ENCODE results near the gene TLE1.
"Not testable (repeated sequence)": the region's sequence is repeated elsewhere in the genome, so short reads cannot be mapped to it uniquely, and the experiment has no call there.

The TLE1 gene

DNA sequence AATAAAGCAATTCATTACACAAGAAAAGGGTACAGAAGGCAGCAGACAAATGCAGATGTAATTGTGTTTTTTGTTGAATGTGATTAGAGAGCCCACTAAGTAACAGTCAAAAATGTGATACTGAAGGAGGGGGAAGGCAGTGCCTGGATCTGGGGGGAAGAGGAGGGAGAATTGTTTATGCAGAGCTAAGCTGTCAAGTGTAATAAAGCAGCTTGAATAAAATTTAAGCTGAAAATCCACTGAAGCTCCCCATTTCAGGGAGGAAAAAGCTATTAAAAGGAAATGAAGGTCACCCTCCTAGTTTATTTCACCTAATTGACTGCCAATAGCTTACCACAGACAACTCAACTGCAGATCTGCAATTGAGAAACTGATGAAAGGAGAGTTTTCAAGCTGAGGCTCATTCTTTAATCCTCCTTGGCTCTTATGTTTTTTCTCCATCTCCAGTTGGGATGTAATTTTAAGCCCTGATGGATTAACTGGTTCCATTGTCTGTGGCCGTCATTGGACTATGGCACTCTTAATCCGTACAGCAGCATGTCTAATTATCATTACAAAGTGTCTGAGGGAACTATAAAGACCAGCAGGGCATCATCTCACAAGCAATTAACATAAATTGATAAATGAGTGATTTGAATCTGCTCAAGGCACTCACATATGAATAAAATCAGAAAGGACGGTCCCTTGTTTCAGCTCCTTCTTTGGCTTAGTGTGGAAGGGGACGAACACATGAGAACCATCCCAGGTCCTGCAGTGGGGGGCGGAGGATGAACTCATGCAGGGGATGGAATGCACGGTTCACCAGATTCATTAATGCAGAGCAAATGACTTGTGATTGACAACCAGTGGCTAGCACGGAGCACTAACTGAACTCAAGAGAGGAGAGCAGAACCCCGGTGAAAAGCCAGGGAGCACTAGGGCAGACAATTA, 38.5 kb downstream of the TLE1 start:
- H3K27ac ChIP-seq: no peak overlapping the region
- TF ChIP-seq, protein P1, sequence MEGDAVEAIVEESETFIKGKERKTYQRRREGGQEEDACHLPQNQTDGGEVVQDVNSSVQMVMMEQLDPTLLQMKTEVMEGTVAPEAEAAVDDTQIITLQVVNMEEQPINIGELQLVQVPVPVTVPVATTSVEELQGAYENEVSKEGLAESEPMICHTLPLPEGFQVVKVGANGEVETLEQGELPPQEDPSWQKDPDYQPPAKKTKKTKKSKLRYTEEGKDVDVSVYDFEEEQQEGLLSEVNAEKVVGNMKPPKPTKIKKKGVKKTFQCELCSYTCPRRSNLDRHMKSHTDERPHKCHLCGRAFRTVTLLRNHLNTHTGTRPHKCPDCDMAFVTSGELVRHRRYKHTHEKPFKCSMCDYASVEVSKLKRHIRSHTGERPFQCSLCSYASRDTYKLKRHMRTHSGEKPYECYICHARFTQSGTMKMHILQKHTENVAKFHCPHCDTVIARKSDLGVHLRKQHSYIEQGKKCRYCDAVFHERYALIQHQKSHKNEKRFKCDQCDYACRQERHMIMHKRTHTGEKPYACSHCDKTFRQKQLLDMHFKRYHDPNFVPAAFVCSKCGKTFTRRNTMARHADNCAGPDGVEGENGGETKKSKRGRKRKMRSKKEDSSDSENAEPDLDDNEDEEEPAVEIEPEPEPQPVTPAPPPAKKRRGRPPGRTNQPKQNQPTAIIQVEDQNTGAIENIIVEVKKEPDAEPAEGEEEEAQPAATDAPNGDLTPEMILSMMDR (conservative IDR thresholded peaks at IDR 0.05): no peak
- no peak for TF ChIP-seq ZFX (IDR thresholded peaks at IDR 0.05)

DNA sequence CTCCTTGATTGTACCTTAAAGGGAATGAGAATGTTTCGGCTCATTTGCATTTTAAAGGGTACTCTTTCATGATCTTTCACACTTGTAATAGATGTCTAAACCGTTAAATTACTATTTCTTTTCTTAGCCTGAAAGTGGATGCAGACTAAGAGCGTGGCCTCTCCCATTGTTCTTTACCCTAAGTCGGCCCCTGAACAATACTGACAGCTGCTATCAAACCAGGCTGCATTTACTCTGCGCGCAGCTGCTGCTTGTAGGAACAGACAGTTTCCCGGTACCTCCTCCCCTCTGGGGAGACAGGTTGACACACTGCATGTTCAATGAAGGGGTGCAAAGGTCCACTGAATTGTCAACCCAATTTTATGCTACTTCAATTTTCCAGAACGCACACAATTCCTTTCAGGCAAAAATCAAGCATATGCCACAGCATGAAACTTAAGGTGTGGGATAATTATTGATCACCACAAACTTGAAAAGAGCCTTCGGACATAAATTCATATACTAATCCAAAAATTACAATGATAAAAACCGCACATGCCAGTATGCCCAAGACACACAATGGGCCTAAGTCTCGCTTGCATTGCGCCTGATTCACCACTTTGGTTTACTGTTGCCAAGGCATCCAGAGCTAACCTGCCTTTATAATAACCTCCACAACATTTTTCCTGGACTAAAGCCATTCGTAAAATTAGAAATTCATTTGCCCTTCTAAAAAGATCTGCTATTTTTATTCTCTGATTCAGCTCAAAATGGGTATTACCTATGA, 39.7 kb downstream of the TLE1 start:
- no peak overlapping the region for H3K27ac ChIP-seq
- no peak for TF ChIP-seq ZFX (IDR thresholded peaks at IDR 0.05)
- TF ChIP-seq, protein P1 (conservative IDR thresholded peaks at IDR 0.05): no peak

DNA sequence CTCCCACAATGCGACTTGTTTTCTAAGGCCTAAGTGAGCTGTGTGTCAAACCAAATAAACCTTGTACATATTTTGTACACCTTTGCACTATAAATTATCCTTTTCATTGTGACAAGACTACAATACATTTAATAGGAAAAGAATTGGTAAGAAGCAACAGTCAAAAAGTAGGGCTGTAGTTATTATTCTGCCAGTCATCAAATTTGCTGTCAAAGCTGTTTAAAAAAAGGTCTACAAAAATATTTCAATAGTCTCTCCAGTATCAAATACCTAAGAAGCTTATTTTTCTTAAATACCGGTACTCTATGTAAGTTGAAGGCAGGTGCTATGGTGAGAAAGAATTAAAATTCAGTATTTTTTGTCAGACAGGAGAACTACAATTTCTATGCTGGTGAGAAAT, 40.5 kb downstream of the TLE1 start:
- TF ChIP-seq ZFX (IDR thresholded peaks at IDR 0.05): no peak
- TF ChIP-seq, protein P1 (conservative IDR thresholded peaks at IDR 0.05): no peak
- no peak overlapping the region for H3K27ac ChIP-seq

DNA sequence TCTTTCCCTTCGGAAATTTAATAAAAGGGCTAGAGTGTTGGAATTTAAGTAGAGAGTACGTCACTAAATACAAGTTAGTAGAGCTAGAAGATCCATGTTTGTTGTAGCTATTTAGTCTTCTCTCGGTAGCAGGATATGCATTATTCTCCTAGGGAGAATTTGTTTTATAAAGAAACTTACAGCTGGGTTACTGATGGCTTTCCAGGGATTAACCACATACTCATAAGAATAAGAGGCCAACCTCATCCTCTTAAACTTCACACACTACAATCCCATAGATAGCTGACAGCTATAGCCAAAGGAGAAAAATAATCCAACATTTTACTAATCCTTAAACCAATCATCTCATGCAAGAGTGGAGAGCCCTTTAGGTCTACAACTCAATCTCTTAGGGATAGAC, 43.0 kb downstream of the TLE1 start:
- no peak overlapping the region for H3K27ac ChIP-seq
- no peak for TF ChIP-seq ZFX (IDR thresholded peaks at IDR 0.05)

DNA sequence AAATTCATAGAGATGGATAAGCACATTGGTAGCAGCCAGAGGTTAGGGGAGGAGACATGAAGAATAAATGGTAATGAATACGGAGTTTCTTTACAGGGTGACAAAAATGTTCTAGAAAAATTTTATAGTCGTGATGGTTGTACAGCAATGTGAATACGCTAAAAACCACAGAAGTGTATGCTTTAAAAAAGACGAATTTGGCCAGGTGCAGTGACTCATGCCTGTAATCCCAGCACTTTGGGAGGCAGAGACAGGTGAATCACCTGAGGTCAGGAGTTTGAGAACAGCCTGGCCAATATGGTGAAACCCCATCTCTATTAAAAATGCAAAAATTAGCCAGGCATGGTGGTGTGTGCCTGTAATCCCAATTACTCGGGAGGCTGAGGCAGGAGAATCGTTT, 44.8 kb downstream of the TLE1 start:
- H3K27ac ChIP-seq: not testable (repeated sequence)

DNA sequence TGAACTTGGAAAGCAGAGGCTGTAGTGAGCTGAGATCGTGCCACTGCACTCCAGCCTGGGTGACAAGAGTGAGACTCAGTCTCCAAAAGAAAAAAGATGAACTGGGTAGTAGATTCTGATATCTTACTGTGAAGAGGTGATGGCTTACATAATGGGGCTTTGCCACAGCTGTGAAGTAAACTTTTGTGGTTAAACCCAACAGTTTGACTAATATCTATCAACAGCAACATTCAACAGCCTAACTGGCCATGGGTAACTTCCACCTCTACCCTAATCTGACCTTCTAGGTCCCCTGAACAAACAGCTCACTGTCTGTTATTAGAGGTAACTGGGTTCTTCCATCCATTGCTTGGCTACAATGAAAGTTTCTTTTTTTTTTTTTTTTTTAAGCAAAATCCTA, 52.1 kb downstream of the TLE1 start:
- no peak overlapping the region for H3K27ac ChIP-seq
- no peak for TF ChIP-seq ZFX (IDR thresholded peaks at IDR 0.05)
- TF ChIP-seq, protein P1 (conservative IDR thresholded peaks at IDR 0.05): no peak

DNA sequence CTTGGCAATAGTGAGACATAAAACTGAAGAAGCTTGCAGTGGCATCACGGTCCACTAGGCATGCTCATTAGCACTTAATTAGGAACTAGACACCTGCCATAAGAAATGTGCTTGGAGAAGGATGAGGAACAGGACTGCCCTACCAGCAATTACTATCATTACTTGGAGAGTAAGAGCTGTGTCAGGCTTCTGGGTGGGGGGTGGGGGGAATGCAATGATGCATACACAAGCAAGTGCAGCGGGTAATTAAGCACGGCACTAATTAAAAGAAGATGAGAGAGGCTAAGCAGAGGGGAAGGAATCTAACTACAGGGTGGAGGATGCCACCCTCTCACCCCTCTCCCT, 53.1 kb downstream of the TLE1 start:
- no peak overlapping the region for H3K27ac ChIP-seq
- TF ChIP-seq ZFX (IDR thresholded peaks at IDR 0.05): no peak

DNA sequence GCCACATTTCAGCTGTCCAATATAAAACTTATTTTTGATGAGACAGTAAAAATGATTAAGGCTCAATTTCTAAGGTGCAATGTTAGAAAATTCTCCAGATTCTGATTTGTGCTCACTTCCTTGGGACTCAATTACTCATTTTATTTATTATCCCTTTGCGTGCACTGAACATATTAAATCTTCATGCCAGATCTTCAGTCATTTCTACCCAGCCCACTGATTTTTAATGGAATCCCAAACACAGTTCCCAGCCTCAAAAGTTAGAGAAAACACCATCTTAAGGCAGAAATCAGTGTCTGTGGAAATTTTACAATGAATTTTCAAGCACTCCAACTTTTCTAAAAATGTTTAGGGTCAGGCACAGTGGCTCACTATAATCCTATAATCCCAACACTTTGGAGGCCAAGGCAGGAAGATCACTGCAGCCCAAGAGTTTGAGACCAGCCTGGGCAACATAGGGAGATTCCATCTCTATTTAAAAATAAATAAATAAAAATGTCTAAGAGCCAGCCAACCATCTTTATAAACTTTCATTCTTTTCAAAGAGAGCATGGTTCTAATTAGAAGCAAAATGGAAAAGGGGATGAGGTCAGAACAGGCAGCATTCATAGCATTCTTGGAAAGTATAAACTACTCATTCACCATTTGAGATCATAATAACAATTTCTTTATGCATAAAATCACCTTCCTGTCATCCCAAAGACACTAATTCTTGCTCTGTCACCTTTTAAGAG, 53.7 kb downstream of the TLE1 start:
- TF ChIP-seq, protein P1 (conservative IDR thresholded peaks at IDR 0.05): no peak
- no peak for TF ChIP-seq ZFX (IDR thresholded peaks at IDR 0.05)
- H3K27ac ChIP-seq: no peak overlapping the region
